Endothelial cell of umbilical vein (primary cell): ENCODE data around the gene FAM193A. TPM values are rescaled to one million over a fixed set of nuclear protein-coding genes. Genes with fewer than 3 reads are reported as not detected.

ENCODE experiments used
- BruUV-seq: library from RNA; stranded (reverse); fragments of 400-500 nt; replicated peaks from 2 replicates; lab custom pipeline; 2021; lab: Mats Ljungman, UMichigan
- CTCF ChIA-PET: fragments of 300-600, 350-600 bp; sonication (Branson Sonifier 250); formaldehyde crosslinking; loops from one replicate; lab custom pipeline; 2021; ENCODE audit warnings: antibody characterized with exemption, inconsistent platforms; lab: Charles Lee
- POLR2A ChIA-PET: fragments of 300-600, 350-600 bp; sonication (Branson Sonifier 250); formaldehyde crosslinking; loops from one replicate; lab custom pipeline; 2021; ENCODE audit warnings: antibody characterized with exemption, inconsistent platforms; lab: Charles Lee
- DNase-seq: peaks from one replicate; pipeline ENCODE4 v3.0.0-alpha.2; 2011; ENCODE audit warnings: low read depth, low spot score
- FAIRE-seq: peaks from 2 replicates; lab custom pipeline; 2011; peaks lifted over from hg19 to GRCh38; lab: Jason Lieb, UNC
- H2AFZ ChIP-seq: 2 replicates; pipeline ENCODE4 v1.6.0; 2012; ENCODE audit warnings: low read depth, low read length, control low read depth, inconsistent platforms
- H3K27ac ChIP-seq: 2 replicates; pipeline ENCODE4 v1.5.1; 2011; ENCODE audit warnings: low read depth, mild to moderate bottlenecking, control low read depth, low read length, moderate library complexity; ENCODE audit not compliant: insufficient read depth
- H3K27me3 ChIP-seq, 2 experiments: 2 replicates each; pipeline versions ENCODE4 v1.6.0 to v1.6.1; 2011; ENCODE audit warnings: low read length in 2 of 2, mixed read lengths in 1 of 2; ENCODE audit not compliant: control insufficient read depth in 2 of 2, insufficient read depth in 2 of 2
- H3K36me3 ChIP-seq, 2 experiments: 2 replicates in 1 of 2; 3 replicates in 1 of 2; pipeline ENCODE4 v1.5.1; 2011; ENCODE audit warnings: low read length in 2 of 2, mild to moderate bottlenecking in 1 of 2, moderate library complexity in 1 of 2; ENCODE audit not compliant: control insufficient read depth in 2 of 2, insufficient read depth in 2 of 2; ENCODE audit errors: extremely low read depth in 1 of 2
- H3K4me1 ChIP-seq: 3 replicates; pipeline ENCODE4 v1.5.1; 2011; ENCODE audit warnings: mild to moderate bottlenecking, low read length; ENCODE audit not compliant: control insufficient read depth, insufficient read depth; ENCODE audit errors: extremely low read depth
- H3K4me2 ChIP-seq: 2 replicates; pipeline ENCODE4 v1.6.1; 2011; ENCODE audit warnings: low read length, control low read depth, mixed read lengths; ENCODE audit not compliant: insufficient read depth
- H3K4me3 ChIP-seq, 3 experiments: fragments of 200-600 bp in 1 of 3; sonication (generic), shearing (Covaris generic) in 1 of 3; replicated peaks in 1 of 3; 2 replicates each; pipeline ENCODE4 v1.5.1; 2011 to 2016; ENCODE audit warnings: control low read depth in 3 of 3, low read length in 3 of 3, mild to moderate bottlenecking in 2 of 3, inconsistent platforms in 1 of 3, low read depth in 1 of 3, moderate library complexity in 1 of 3; ENCODE audit not compliant: insufficient read depth in 1 of 3
- H3K79me2 ChIP-seq: 2 replicates; pipeline ENCODE4 v1.6.0; 2012; ENCODE audit warnings: low read length, inconsistent platforms; ENCODE audit not compliant: control insufficient read depth, insufficient read depth
- H3K9ac ChIP-seq: replicated peaks from 2 replicates; pipeline ENCODE3; 2011; ENCODE audit warnings: low read length, control low read depth; ENCODE audit not compliant: insufficient read depth; ENCODE audit errors: extremely low read depth
- H3K9me1 ChIP-seq: replicated peaks from 3 replicates; pipeline ENCODE4 v1.6.0; 2011; ENCODE audit warnings: mild to moderate bottlenecking, low read length; ENCODE audit not compliant: control insufficient read depth, insufficient read depth; ENCODE audit errors: extremely low read depth
- H3K9me3 ChIP-seq: replicated peaks from 2 replicates; pipeline ENCODE4 v1.5.1; 2012; ENCODE audit warnings: low read length, inconsistent platforms; ENCODE audit not compliant: control insufficient read depth, insufficient read depth
- H4K20me1 ChIP-seq: replicated peaks from 2 replicates; pipeline ENCODE3; 2011; ENCODE audit warnings: mild to moderate bottlenecking, low read length; ENCODE audit not compliant: control insufficient read depth, insufficient read depth; ENCODE audit errors: extremely low read depth
- CTCF ChIP-seq, 2 donors: IDR thresholded peaks; 1 replicate in 1 of 2; 2 replicates in 1 of 2; pipeline ENCODE4 v1.5.1; 2011; ENCODE audit warnings: low read length in 2 of 2, mild to moderate bottlenecking in 2 of 2, moderate library complexity in 2 of 2, control low read depth in 1 of 2, inconsistent platforms in 1 of 2, low read depth in 1 of 2; ENCODE audit not compliant: insufficient read depth in 1 of 2; ENCODE audit errors: extremely low read depth in 1 of 2
- EZH2 ChIP-seq: IDR thresholded peaks from 2 replicates; pipeline ENCODE4 v1.6.1; 2012; ENCODE audit warnings: borderline replicate concordance, low read depth, mild to moderate bottlenecking, moderate library complexity, low read length, inconsistent platforms; ENCODE audit not compliant: severe bottlenecking
- FOS ChIP-seq: IDR thresholded peaks from 2 replicates; pipeline ENCODE4 v1.6.1; 2011; ENCODE audit warnings: mild to moderate bottlenecking, low read length, moderate library complexity, borderline replicate concordance; ENCODE audit not compliant: insufficient read depth
- GATA2 ChIP-seq: IDR thresholded peaks from 2 replicates; pipeline ENCODE4 v1.7.0; 2011; ENCODE audit warnings: low read depth, mild to moderate bottlenecking, moderate library complexity, mixed read lengths, low read length; ENCODE audit not compliant: insufficient read length, insufficient read depth
- JUN ChIP-seq: IDR thresholded peaks from 2 replicates; pipeline ENCODE4 v1.6.1; 2011; ENCODE audit warnings: borderline replicate concordance, low read depth; ENCODE audit not compliant: insufficient read length, insufficient read depth
- MAX ChIP-seq: IDR thresholded peaks from 2 replicates; pipeline ENCODE4 v1.6.1; 2011; ENCODE audit not compliant: insufficient read depth, insufficient read length
- MYC ChIP-seq: IDR thresholded peaks from one replicate; pipeline ENCODE4 v1.6.1; 2011; ENCODE audit warnings: mild to moderate bottlenecking, low read depth, low read length
- POLR2A ChIP-seq: IDR thresholded peaks from 2 replicates; pipeline ENCODE4 v1.6.1; 2012; ENCODE audit warnings: low read depth, mild to moderate bottlenecking, control low read depth, low read length
- POLR2AphosphoS5 ChIP-seq: IDR thresholded peaks from 2 replicates; pipeline ENCODE4 v1.6.1; 2012; ENCODE audit warnings: low read depth, mild to moderate bottlenecking, control low read depth, low read length, moderate library complexity; ENCODE audit not compliant: insufficient read depth
- dilution Hi-C: fragments of 300-500 bp; cut with MboI; formaldehyde crosslinking; loops from one replicate; pipeline ENCODE4 v1.15.0; 2019; ENCODE audit warnings: low sequenced_read_pairs; ENCODE audit not compliant: extremely low pct_ligation_motif_present
- intact Hi-C: fragments of 100-400 bp; cut with micrococcal nuclease; formaldehyde crosslinking; loops from one replicate; pipeline ENCODE4 v1.10.0; 2022
- polyA plus RNA-seq, 4 experiments: library from polyadenylated mRNA; depleted of rRNA in 3 of 4; stranded (reverse) in 3 of 4; unstranded in 1 of 4; fragments of >200 nt; gene quantifications; 2 replicates each; pipeline versions ENCODE4 v1.2.1 to v1.2.3, GENCODE V29; 2011 to 2012; ENCODE audit warnings: missing spikeins in 1 of 4
- total RNA-seq: library from RNA; stranded (reverse); gene quantifications from 2 replicates; pipeline ENCODE4 v1.2.3, GENCODE V29; 2021

The FAM193A gene
- total and polyA plus RNA-seq, 2 donors (not counting 3 experiments of a cell fraction or from before 2014, with no cell fraction given): 12.3 to 32.1 TPM

GRCh38 chr4:2638730-2639129, 102.3 kb downstream of the FAM193A start:
- Histone ChIP-seq H3K9ac (no peak overlapping the region), H2AFZ (no peak overlapping the region), H3K27ac (no peak overlapping the region), H3K4me3 (no peak overlapping the region), H3K9me3 (no peaks in the 10 kb centered on the region), H3K36me3 (peaks cover 8 to 13% of the 10 kb centered on the region in 2 experiments), H3K79me2 (peaks cover 4% of the 10 kb centered on the region), H3K4me1 (no peaks in the 10 kb centered on the region), H4K20me1 (no peaks in the 10 kb centered on the region), H3K4me2 (no peak overlapping the region), H3K9me1 (no peaks in the 10 kb centered on the region), H3K27me3 (no peaks in the 10 kb centered on the region)
- CTCF ChIA-PET: no interaction called here
- POLR2A ChIA-PET: no interaction called here
- DNase-seq (no peak), FAIRE-seq (no peak)
- intact Hi-C loops (no loop called here), dilution Hi-C loops (no loop called here)
- BruUV-seq: no TSS peak
- TF ChIP-seq POLR2A (no peak), MYC (no peak), EZH2 (no peak), CTCF (IDR thresholded peaks at IDR 0.05; ENCODE audit: extremely low read depth in 1 of 2, insufficient read depth in 1 of 2, low read depth in 1 of 2, low read length in 2 of 2) (no peak), FOS (no peak), GATA2 (no peak)

GRCh38 chr4:2642968-2643367, 106.5 kb downstream of the FAM193A start:
- H3K27ac ChIP-seq: no peak overlapping the region
- H3K79me2 ChIP-seq: peaks cover 1% of the 10 kb centered on the region
- no peak overlapping the region for H2AFZ ChIP-seq
- no TSS peak for BruUV-seq
- no peak overlapping the region for H3K4me2 ChIP-seq
- dilution Hi-C loops: no loop called here
- H3K4me3 ChIP-seq: no peak overlapping the region
- H3K4me1 ChIP-seq: no peaks in the 10 kb centered on the region
- peaks cover 8 to 23% of the 10 kb centered on the region in 2 experiments for H3K36me3 ChIP-seq
- intact Hi-C loops: no loop called here
- H3K9ac ChIP-seq: no peak overlapping the region
- FAIRE-seq (no peak), DNase-seq (no peak)
- POLR2A ChIA-PET: no interaction called here
- H3K9me3 ChIP-seq: no peaks in the 10 kb centered on the region
- TF ChIP-seq JUN (no peak), MAX (no peak), MYC (no peak), POLR2AphosphoS5 (no peak), CTCF (IDR thresholded peaks at IDR 0.05; ENCODE audit: extremely low read depth in 1 of 2, insufficient read depth in 1 of 2, low read depth in 1 of 2, low read length in 2 of 2) (no peak), EZH2 (no peak), FOS (no peak), GATA2 (no peak), POLR2A (no peak)
- CTCF ChIA-PET: no interaction called here
- H4K20me1 ChIP-seq: no peaks in the 10 kb centered on the region
- H3K9me1 ChIP-seq: no peaks in the 10 kb centered on the region
- no peaks in the 10 kb centered on the region for H3K27me3 ChIP-seq
